NCI-H128 (cell line): ENCODE results near the gene EZR.
"Not testable (repeated sequence)": the region's sequence is repeated elsewhere in the genome, so short reads cannot be mapped to it uniquely, and the experiment has no call there.

Source experiments
- DNase-seq: peaks from one replicate; lab custom pipeline; 2025; ENCODE audit not compliant: unreplicated experiment; lab: John Stamatoyannopoulos, UW

Gene EZR

GRCh38 chr6:158799051-158799792 is 19.9 kb downstream of the EZR start:
- DNase-seq, result peak; percentile 77

- no peak for DNase-seq
Measured at GRCh38 chr6:158798311-158798710, 20.9 kb downstream of the EZR start.

DNA sequence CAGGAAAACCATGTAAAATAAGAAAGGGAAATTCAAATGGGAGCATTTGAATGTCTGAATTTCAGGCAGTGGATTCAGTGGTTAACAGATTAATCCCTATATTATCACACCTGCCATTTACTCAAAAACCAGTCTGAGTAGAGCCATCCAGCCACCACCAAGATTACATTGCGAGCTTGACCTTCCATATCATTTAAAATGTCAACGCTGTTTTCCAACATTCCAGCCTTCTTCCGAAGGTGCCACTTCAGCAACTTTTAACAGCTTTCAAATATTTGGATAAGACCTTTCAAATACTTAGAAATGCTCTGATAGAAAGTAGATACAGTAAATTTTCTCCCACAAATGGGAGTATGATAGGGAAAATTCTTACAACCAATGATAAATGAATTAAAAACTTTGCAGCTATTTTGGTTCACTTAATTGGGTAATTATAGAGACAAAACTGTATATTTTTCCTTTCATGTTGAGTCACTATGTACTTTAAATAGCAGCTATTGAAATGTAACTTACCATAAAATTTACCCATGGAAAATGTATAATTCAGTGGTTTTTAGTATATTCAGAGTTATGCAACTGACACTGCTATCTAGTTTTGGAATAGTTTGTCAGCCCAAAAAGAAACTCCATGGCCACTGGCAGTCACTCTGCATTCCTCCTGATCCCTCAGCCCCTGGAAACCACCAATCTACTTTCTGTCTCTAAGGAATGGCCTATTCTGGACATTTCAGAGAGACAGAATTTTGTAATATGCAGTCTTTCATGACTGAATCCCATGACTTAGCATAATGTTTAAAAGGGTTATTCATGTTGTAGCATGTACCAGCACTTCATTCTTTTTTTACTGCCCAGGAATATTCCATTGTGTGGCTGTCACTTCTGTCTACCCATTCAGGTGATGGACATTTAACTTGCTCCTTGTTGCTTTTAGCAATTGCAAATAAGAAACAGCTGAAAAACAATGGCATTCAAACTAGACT is 21.5 kb downstream of the EZR start:
- no peak for DNase-seq

GRCh38 chr6:158796353-158796752 is 22.8 kb downstream of the EZR start:
- DNase-seq, result no peak

- DNase-seq, result no peak
Measured at GRCh38 chr6:158795516-158795915, 23.7 kb downstream of the EZR start.

- DNase-seq, result no peak
Measured at GRCh38 chr6:158793432-158793831, 25.7 kb downstream of the EZR start.

- not testable (repeated sequence) for DNase-seq
Measured at GRCh38 chr6:158792505-158792904, 26.7 kb downstream of the EZR start.

DNA sequence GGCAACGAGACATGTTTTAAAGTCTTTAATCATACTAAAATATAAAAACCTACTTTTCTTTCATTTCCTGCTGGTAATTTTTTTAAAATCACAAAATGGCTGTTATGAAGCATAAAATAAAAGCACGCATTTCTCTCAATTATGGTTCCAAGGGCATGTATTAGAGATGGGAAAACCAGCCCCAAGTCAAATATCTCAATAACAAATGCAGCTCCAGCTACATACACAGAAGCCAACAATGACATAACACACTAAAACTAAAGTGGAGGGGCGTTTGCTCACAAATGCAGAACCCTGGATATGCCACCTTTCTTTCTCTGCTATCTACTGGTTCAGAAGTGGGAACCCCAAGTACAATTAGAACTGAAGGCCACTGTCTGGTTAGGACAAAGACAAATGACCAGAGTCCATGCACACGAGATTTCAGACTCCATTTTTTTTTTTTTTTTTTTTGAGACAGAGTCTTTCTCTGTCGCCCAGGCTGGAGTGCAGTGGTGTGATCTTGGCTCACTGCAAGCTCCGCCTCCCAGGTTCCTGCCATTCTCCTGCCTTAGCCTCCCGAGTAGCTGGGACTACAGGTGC is 27.8 kb downstream of the EZR start:
- DNase-seq, result no peak

DNA sequence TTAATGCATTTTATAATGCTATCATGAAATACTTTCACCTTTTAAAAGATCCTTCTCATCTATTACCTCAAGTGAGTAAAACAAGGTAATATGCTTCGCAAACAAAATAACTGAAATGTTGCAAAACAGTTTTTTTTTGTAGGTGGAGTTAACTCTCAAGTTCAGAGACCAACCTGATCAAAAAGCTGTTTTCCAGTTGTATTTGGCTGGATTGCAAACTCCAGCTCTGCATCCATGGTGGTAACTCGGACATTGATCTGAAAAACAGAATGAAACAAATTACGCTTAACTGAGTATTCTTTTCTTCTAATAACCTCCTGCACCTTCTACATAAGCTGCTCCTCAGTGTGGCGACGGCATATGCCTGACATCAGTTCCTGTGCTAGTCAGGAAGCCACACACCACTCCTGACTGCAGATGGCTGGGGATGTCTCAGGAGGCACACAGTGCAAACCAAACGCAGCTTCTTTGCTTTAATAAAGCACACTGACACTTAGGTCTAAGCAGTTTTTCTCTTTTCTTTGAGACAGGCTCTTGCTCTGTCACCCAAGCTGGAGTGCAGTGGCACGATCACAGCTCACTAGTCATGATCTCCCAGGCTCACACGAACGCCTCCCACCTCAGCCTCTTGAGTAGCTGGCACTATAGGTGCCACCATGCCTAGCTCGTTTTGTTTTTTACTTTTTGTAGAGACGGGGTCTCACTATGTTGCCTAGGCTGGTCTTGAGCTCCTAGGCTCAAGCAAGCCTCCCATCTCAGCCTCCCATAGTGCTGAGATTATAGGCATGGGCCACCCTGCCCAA is 29.9 kb downstream of the EZR start:
- no peak for DNase-seq

DNA sequence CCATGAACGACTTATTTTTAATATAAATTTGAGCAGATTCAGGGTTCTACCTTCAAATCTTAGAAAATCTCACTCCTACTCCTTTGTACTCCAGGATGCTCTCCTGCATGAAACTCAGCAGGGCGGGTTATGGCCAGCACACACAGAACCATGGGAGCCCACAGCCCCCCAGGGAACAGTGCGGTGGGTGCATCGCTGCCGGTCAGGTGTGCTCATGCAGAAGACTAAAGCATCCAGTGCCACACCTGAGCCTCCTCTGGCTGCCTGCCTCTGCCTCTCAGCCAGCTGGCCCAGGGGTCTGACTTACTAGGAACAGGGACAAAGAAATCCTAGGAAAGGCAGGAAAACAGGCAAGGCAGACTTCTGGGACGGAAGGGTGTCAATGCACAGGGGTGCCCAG is 31.8 kb downstream of the EZR start:
- no peak for DNase-seq

DNA sequence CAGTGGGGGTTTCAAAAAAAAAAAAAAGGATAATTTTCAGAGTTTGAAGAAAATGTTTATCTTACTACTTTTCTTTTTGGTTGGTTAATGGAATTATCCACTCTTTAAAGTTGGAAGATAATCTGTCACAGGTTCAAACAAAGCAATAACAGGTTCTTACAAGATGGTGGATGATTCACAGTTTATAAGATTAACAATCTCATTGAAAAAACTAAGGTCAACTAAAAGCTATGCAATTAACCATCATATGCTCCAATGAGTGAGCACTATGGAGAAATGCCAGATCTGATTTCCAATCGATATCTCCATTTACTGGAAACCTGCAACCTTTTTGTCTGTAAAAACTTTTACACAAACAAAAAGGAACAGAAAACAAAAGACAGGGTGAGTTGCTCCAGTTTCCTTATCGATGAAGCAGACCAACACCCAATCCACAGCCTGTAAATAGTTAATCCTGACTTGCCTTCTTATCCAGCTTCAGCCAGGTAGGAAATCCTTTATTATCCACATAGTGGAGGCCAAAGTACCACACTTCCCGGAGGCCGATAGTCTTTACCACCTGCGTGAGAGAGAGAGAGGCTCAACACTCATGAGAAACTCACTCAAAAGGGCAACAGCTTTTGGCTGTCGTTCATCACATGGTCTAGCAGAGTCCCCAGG is 32.4 kb downstream of the EZR start:
- no peak for DNase-seq

DNA sequence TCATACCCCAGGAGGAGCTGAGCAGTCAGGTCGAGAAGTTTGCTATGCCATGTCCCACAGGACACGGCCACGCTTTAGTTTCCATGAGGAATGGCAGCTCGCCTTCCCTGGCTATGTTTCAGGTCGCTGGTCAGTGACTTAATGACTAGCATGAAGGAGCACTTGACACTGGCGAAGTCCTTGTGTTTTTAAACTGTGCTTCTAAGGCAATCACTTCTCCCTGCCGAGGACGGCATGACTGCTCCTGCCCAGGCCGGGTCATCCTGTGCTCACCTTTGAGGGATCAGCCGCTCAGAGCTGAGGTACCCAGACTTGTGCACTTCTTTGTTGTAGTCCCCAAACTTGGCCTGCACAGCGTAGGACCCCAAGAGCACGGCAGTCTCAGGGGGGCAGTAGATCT is 34.1 kb downstream of the EZR start:
- no peak for DNase-seq

DNA sequence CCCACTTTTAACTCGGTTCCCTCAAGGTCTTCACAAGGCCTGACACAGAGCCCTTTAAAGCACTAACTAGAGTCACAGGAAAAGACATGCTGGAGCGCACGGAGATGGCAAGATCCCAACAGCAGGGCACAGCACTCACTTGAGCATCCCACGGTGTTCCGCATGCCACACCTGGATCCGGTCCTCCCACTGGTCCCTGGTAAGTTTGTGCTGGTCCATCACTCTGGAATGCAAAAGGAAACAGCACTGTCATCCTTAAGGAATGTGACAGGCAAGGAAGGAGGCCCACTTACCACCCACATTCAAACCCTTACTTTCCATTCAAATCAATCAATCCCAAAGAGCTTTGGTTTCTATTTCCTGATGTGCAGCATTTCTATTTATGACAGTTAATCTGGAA is 34.7 kb downstream of the EZR start:
- DNase-seq, result no peak

GRCh38 chr6:158783851-158784250 is 35.3 kb downstream of the EZR start:
- no peak for DNase-seq

DNA sequence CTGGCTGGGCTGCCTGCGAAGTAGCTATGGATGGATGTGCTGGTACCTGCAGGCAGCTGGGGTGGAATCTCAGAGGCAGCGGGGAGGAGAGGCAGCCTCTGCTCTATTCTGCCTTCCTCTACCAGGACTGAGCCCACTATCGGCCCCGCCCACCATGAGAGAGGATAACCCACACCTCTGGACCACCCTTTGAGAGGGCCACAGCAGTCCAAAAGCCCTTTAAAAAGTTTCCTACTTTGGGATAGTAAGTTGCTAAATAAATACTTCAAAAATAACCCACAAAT is 36.1 kb downstream of the EZR start:
- no peak for DNase-seq

- peak; percentile 51 for DNase-seq
Measured at GRCh38 chr6:158782432-158783166, 36.6 kb downstream of the EZR start.

- DNase-seq, result no peak
Measured at GRCh38 chr6:158781692-158782373, 37.3 kb downstream of the EZR start.

- DNase-seq, result no peak
Measured at GRCh38 chr6:158780988-158781691, 38.0 kb downstream of the EZR start.
